ENCODE results near the gene TMEM11. TPM values are rescaled to one million over a fixed set of nuclear protein-coding genes. Genes with fewer than 3 reads are reported as not detected.

TMEM11 gene
- total RNA-seq, 1 donor from 2014 or later = 34.7 TPM

GRCh38 chr17:21211825-21212479, 2.0 kb downstream of the TMEM11 start:
- Mint-ChIP-seq H3K4me1 (peaks cover 35% of the 10 kb centered on the region), H3K27ac (no peak overlapping the region), H3K36me3 (ENCODE audit: low read depth) (peaks cover 13% of the 10 kb centered on the region), H3K27me3 (no peaks in the 10 kb centered on the region), H3K4me3 (peak overlapping the region; percentile 90), H3K9me3 (no peaks in the 10 kb centered on the region)
- intact Hi-C loops (cut with micrococcal nuclease) = no loop called here
- DNase-seq = no peak

- H3K36me3 Mint-ChIP-seq (ENCODE audit: low read depth) = peaks cover 10% of the 10 kb centered on the region
- no peak overlapping the region for H3K4me3 Mint-ChIP-seq
- H3K27ac Mint-ChIP-seq = no peak overlapping the region
- H3K27me3 Mint-ChIP-seq = no peaks in the 10 kb centered on the region
- DNase-seq = no peak
- H3K9me3 Mint-ChIP-seq = no peaks in the 10 kb centered on the region
- H3K4me1 Mint-ChIP-seq = peaks cover 28% of the 10 kb centered on the region
- intact Hi-C loops (cut with micrococcal nuclease) = no loop called here
Measured at GRCh38 chr17:21210411-21211076, 3.4 kb downstream of the TMEM11 start.

- intact Hi-C loops (cut with micrococcal nuclease) = no loop called here
- no peak for DNase-seq
- H3K36me3 Mint-ChIP-seq (ENCODE audit: low read depth) = peaks cover 10% of the 10 kb centered on the region
- peaks cover 22% of the 10 kb centered on the region for H3K4me1 Mint-ChIP-seq
- H3K27me3 Mint-ChIP-seq = no peaks in the 10 kb centered on the region
- no peaks in the 10 kb centered on the region for H3K9me3 Mint-ChIP-seq
- H3K4me3 Mint-ChIP-seq = no peak overlapping the region
- H3K27ac Mint-ChIP-seq = no peak overlapping the region
Measured at GRCh38 chr17:21209511-21210175, 4.3 kb downstream of the TMEM11 start.

GRCh38 chr17:21208352-21208751, 5.6 kb downstream of the TMEM11 start:
- Mint-ChIP-seq H3K27me3 (no peaks in the 10 kb centered on the region), H3K27ac (no peak overlapping the region), H3K9me3 (no peaks in the 10 kb centered on the region), H3K4me1 (peaks cover 22% of the 10 kb centered on the region), H3K4me3 (no peak overlapping the region), H3K36me3 (ENCODE audit: low read depth) (peaks cover 11% of the 10 kb centered on the region)
- no peak for DNase-seq
- intact Hi-C loops (cut with micrococcal nuclease) = no loop called here

GRCh38 chr17:21204935-21205334, 9.0 kb downstream of the TMEM11 start:
- Mint-ChIP-seq H3K4me3 (no peak overlapping the region), H3K4me1 (peaks cover 4% of the 10 kb centered on the region), H3K9me3 (no peaks in the 10 kb centered on the region), H3K27me3 (no peaks in the 10 kb centered on the region), H3K27ac (no peak overlapping the region), H3K36me3 (ENCODE audit: low read depth) (peaks cover 5% of the 10 kb centered on the region)
- DNase-seq = no peak
- intact Hi-C loops (cut with micrococcal nuclease) = no loop called here

GRCh38 chr17:21202512-21202911, 11.4 kb downstream of the TMEM11 start:
- Mint-ChIP-seq H3K27ac (no peak overlapping the region), H3K4me1 (peaks cover 5% of the 10 kb centered on the region), H3K4me3 (no peak overlapping the region), H3K9me3 (no peaks in the 10 kb centered on the region), H3K27me3 (no peaks in the 10 kb centered on the region), H3K36me3 (ENCODE audit: low read depth) (peaks cover 20% of the 10 kb centered on the region)
- intact Hi-C loops (cut with micrococcal nuclease) = no loop called here
- no peak for DNase-seq

- Mint-ChIP-seq H3K27me3 (no peaks in the 10 kb centered on the region), H3K9me3 (no peaks in the 10 kb centered on the region), H3K27ac (no peak overlapping the region), H3K4me1 (peaks cover 5% of the 10 kb centered on the region), H3K4me3 (no peak overlapping the region), H3K36me3 (ENCODE audit: low read depth) (peaks cover 27% of the 10 kb centered on the region)
- intact Hi-C loops (cut with micrococcal nuclease) = no loop called here
- no peak for DNase-seq
Measured at GRCh38 chr17:21201874-21202273, 12.1 kb downstream of the TMEM11 start.

- no peak overlapping the region for H3K27ac Mint-ChIP-seq
- H3K9me3 Mint-ChIP-seq = no peaks in the 10 kb centered on the region
- peaks cover 5% of the 10 kb centered on the region for H3K4me1 Mint-ChIP-seq
- no peaks in the 10 kb centered on the region for H3K27me3 Mint-ChIP-seq
- peaks cover 31% of the 10 kb centered on the region for H3K36me3 Mint-ChIP-seq (ENCODE audit: low read depth)
- no peak for DNase-seq
- no peak overlapping the region for H3K4me3 Mint-ChIP-seq
- intact Hi-C loops (cut with micrococcal nuclease) = no loop called here
Measured at GRCh38 chr17:21201298-21201595, 12.7 kb downstream of the TMEM11 start.

GRCh38 chr17:21200590-21201297, 13.2 kb downstream of the TMEM11 start:
- no peak for DNase-seq
- intact Hi-C loops (cut with micrococcal nuclease) = no loop called here
- Mint-ChIP-seq H3K27me3 (no peaks in the 10 kb centered on the region), H3K36me3 (ENCODE audit: low read depth) (peaks cover 31% of the 10 kb centered on the region), H3K4me1 (peaks cover 5% of the 10 kb centered on the region), H3K4me3 (no peak overlapping the region), H3K27ac (no peak overlapping the region), H3K9me3 (no peaks in the 10 kb centered on the region)

- Mint-ChIP-seq H3K27ac (no peak overlapping the region), H3K27me3 (no peaks in the 10 kb centered on the region), H3K36me3 (ENCODE audit: low read depth) (peaks cover 31% of the 10 kb centered on the region), H3K4me3 (no peak overlapping the region), H3K9me3 (no peaks in the 10 kb centered on the region), H3K4me1 (peaks cover 4% of the 10 kb centered on the region)
- DNase-seq = no peak
- intact Hi-C loops (cut with micrococcal nuclease) = no loop called here
Measured at GRCh38 chr17:21199856-21200255, 14.1 kb downstream of the TMEM11 start.

GRCh38 chr17:21199311-21199710, 14.7 kb downstream of the TMEM11 start:
- DNase-seq = no peak
- no peak overlapping the region for H3K4me3 Mint-ChIP-seq
- H3K9me3 Mint-ChIP-seq = no peaks in the 10 kb centered on the region
- peaks cover 33% of the 10 kb centered on the region for H3K36me3 Mint-ChIP-seq (ENCODE audit: low read depth)
- H3K27ac Mint-ChIP-seq = no peak overlapping the region
- intact Hi-C loops (cut with micrococcal nuclease) = no loop called here
- H3K27me3 Mint-ChIP-seq = no peaks in the 10 kb centered on the region
- H3K4me1 Mint-ChIP-seq = peaks cover 4% of the 10 kb centered on the region

GRCh38 chr17:21198411-21198810, 15.6 kb downstream of the TMEM11 start:
- peaks cover 4% of the 10 kb centered on the region for H3K4me1 Mint-ChIP-seq
- H3K9me3 Mint-ChIP-seq = no peaks in the 10 kb centered on the region
- no peak overlapping the region for H3K27ac Mint-ChIP-seq
- no peaks in the 10 kb centered on the region for H3K27me3 Mint-ChIP-seq
- no peak for DNase-seq
- H3K36me3 Mint-ChIP-seq (ENCODE audit: low read depth) = peaks cover 36% of the 10 kb centered on the region
- intact Hi-C loops (cut with micrococcal nuclease) = no loop called here
- no peak overlapping the region for H3K4me3 Mint-ChIP-seq

GRCh38 chr17:21196126-21196525, 17.8 kb downstream of the TMEM11 start:
- no peak overlapping the region for H3K4me3 Mint-ChIP-seq
- H3K36me3 Mint-ChIP-seq (ENCODE audit: low read depth) = peaks cover 41% of the 10 kb centered on the region
- no peaks in the 10 kb centered on the region for H3K27me3 Mint-ChIP-seq
- H3K4me1 Mint-ChIP-seq = peaks cover 3% of the 10 kb centered on the region
- no peaks in the 10 kb centered on the region for H3K9me3 Mint-ChIP-seq
- intact Hi-C loops (cut with micrococcal nuclease) = no loop called here
- no peak overlapping the region for H3K27ac Mint-ChIP-seq
- no peak for DNase-seq

GRCh38 chr17:21194703-21195102, 19.3 kb downstream of the TMEM11 start:
- intact Hi-C loops (cut with micrococcal nuclease) = no loop called here
- H3K27me3 Mint-ChIP-seq = no peaks in the 10 kb centered on the region
- no peaks in the 10 kb centered on the region for H3K9me3 Mint-ChIP-seq
- H3K4me3 Mint-ChIP-seq = no peak overlapping the region
- H3K4me1 Mint-ChIP-seq = peaks cover 2% of the 10 kb centered on the region
- no peak overlapping the region for H3K27ac Mint-ChIP-seq
- DNase-seq = no peak
- peaks cover 39% of the 10 kb centered on the region for H3K36me3 Mint-ChIP-seq (ENCODE audit: low read depth)

Data from activated CD4-positive, alpha-beta T cell treated with anti-CD3 and anti-CD28 coated beads, Interleukin-2, amount 10 ng/mL, durations not matched to agents 24 days and 14 days (primary cell).